ENCODE data around the gene TSPAN5.

GRCh38 chr4:98614662-98615061 is 43.7 kb downstream of the TSPAN5 start:
- TF ChIP-seq, protein P1, sequence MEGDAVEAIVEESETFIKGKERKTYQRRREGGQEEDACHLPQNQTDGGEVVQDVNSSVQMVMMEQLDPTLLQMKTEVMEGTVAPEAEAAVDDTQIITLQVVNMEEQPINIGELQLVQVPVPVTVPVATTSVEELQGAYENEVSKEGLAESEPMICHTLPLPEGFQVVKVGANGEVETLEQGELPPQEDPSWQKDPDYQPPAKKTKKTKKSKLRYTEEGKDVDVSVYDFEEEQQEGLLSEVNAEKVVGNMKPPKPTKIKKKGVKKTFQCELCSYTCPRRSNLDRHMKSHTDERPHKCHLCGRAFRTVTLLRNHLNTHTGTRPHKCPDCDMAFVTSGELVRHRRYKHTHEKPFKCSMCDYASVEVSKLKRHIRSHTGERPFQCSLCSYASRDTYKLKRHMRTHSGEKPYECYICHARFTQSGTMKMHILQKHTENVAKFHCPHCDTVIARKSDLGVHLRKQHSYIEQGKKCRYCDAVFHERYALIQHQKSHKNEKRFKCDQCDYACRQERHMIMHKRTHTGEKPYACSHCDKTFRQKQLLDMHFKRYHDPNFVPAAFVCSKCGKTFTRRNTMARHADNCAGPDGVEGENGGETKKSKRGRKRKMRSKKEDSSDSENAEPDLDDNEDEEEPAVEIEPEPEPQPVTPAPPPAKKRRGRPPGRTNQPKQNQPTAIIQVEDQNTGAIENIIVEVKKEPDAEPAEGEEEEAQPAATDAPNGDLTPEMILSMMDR (conservative IDR thresholded peaks at IDR 0.05; ENCODE audit: low read depth, low read length), result no peak
- no peak for TF ChIP-seq EZH2phosphoT487 (IDR thresholded peaks at IDR 0.05; ENCODE audit: borderline replicate concordance, low read length)
- no peak for TF ChIP-seq EZH2 (IDR thresholded peaks at IDR 0.05; ENCODE audit: low read length, unreplicated experiment)
